GM23338 (cell line): Measurements from ENCODE around the gene ABCG2. TPM values are rescaled to one million over a fixed set of nuclear protein-coding genes. Genes with fewer than 3 reads are reported as not detected.
A peak's percentile ranks its signal among the peaks of the same experiment; 100 is the strongest.

Source experiments
- ATAC-seq: fragments of 200-7000 bp; cut with Tn5 transposase; 3 replicates; pipeline ENCODE4 v1.9.1; 2020
- DNase-seq: peaks from one replicate; pipeline ENCODE4 v3.0.0-alpha.2; 2015; ENCODE audit warnings: low spot score
- H2AFZ ChIP-seq: fragments of 200-600 bp; sonication (generic); 2 replicates; pipeline ENCODE4 v1.8.0; 2016; ENCODE audit warnings: antibody characterized with exemption, mild to moderate bottlenecking, moderate library complexity
- H3F3A ChIP-seq: fragments of 200-600 bp; sonication (generic); replicated peaks from 2 replicates; pipeline ENCODE4 v1.8.0; 2017; ENCODE audit warnings: antibody characterized with exemption, mixed run types, low read depth
- H3K27ac ChIP-seq: fragments of 200-600 bp; sonication (generic); 2 replicates; pipeline ENCODE4 v1.6.1; 2016; ENCODE audit warnings: low read depth
- H3K27me3 ChIP-seq: fragments of 200-600 bp; sonication (generic); 2 replicates; pipeline ENCODE4 v1.8.0; 2016; ENCODE audit warnings: mild to moderate bottlenecking, mixed run types, moderate library complexity; ENCODE audit not compliant: insufficient read depth
- H3K36me3 ChIP-seq: fragments of 200-600 bp; sonication (generic); 2 replicates; pipeline ENCODE4 v1.8.0; 2016; ENCODE audit warnings: mild to moderate bottlenecking; ENCODE audit not compliant: insufficient read depth
- H3K4me1 ChIP-seq: fragments of 200-600 bp; sonication (generic); 2 replicates; pipeline ENCODE4 v1.8.0; 2016; ENCODE audit warnings: mild to moderate bottlenecking, moderate library complexity; ENCODE audit not compliant: insufficient read depth
- H3K4me2 ChIP-seq: fragments of 200-600 bp; sonication (generic); 2 replicates; pipeline ENCODE4 v1.7.1; 2017; ENCODE audit warnings: mixed run types
- H3K4me3 ChIP-seq: fragments of 200-600 bp; sonication (generic); 2 replicates; pipeline ENCODE4 v1.6.1; 2016; ENCODE audit warnings: mixed run types
- H3K79me2 ChIP-seq: fragments of 200-600 bp; sonication (generic); replicated peaks from 2 replicates; pipeline ENCODE4 v1.8.0; 2017; ENCODE audit warnings: mild to moderate bottlenecking; ENCODE audit not compliant: insufficient read depth
- H3K9me2 ChIP-seq: fragments of 200-600 bp; sonication (generic); 2 replicates; pipeline ENCODE4 v1.8.0; 2017; ENCODE audit not compliant: insufficient read depth
- H4K20me1 ChIP-seq: fragments of 200-600 bp; sonication (generic); replicated peaks from 2 replicates; pipeline ENCODE4 v1.8.0; 2017; ENCODE audit warnings: mild to moderate bottlenecking; ENCODE audit not compliant: insufficient read depth
- H3K27ac Mint-ChIP-seq: 2 replicates; pipeline ENCODE4 v1.8.0; 2020; ENCODE audit warnings: inconsistent platforms, mild to moderate bottlenecking, moderate library complexity, mixed read lengths
- H3K27me3 Mint-ChIP-seq: 3 replicates; pipeline ENCODE4 v1.8.0; 2022; ENCODE audit warnings: low read depth, mild to moderate bottlenecking, moderate library complexity, mixed read lengths, inconsistent platforms; ENCODE audit not compliant: insufficient read depth, poor library complexity
- H3K36me3 Mint-ChIP-seq: 3 replicates; pipeline ENCODE4 v1.8.0; 2021; ENCODE audit warnings: low read depth, mild to moderate bottlenecking, inconsistent platforms, moderate library complexity, mixed read lengths
- H3K4me1 Mint-ChIP-seq: 3 replicates; pipeline ENCODE4 v1.8.0; 2020; ENCODE audit warnings: mild to moderate bottlenecking, inconsistent platforms, mixed read lengths
- H3K4me3 Mint-ChIP-seq: 3 replicates; pipeline ENCODE4 v1.8.0; 2021; ENCODE audit warnings: moderate library complexity, mild to moderate bottlenecking, inconsistent platforms, mixed read lengths
- H3K9me3 Mint-ChIP-seq: 3 replicates; pipeline ENCODE4 v1.8.0; 2020; ENCODE audit warnings: moderate library complexity, mild to moderate bottlenecking, inconsistent platforms, mixed read lengths
- CTCF ChIP-seq, 2 experiments: fragments of 200-600 bp in 1 of 2; sonication (generic) in 1 of 2; conservative IDR thresholded peaks; 2 replicates each; pipeline versions ENCODE4 v1.5.1 to v1.6.1; 2016 to 2017; ENCODE audit warnings: antibody characterized with exemption in 2 of 2, low read depth in 2 of 2, mild to moderate bottlenecking in 2 of 2, moderate library complexity in 1 of 2
- EZH2 ChIP-seq: fragments of 200-600 bp; sonication (generic); IDR thresholded peaks from one replicate; pipeline ENCODE4 v1.8.0; 2017; ENCODE audit warnings: antibody characterized with exemption, mild to moderate bottlenecking, low read depth; ENCODE audit not compliant: unreplicated experiment
- EZH2phosphoT487 ChIP-seq: fragments of 200-600 bp; sonication (generic); IDR thresholded peaks from one replicate; pipeline ENCODE4 v1.8.1; 2018; ENCODE audit warnings: antibody characterized with exemption; ENCODE audit not compliant: unreplicated experiment
- JUNB ChIP-seq: IDR thresholded peaks from one replicate; pipeline ENCODE4 v1.6.1; 2016; ENCODE audit warnings: antibody characterized with exemption; ENCODE audit not compliant: unreplicated experiment
- NANOG ChIP-seq: IDR thresholded peaks from 2 replicates; pipeline ENCODE4 v1.6.1; 2016; ENCODE audit warnings: antibody characterized with exemption, borderline replicate concordance
- STAT1 ChIP-seq: IDR thresholded peaks from one replicate; pipeline ENCODE4 v1.6.1; 2016; ENCODE audit warnings: antibody characterized with exemption; ENCODE audit not compliant: unreplicated experiment
- ZNF114 ChIP-seq: fragments of 250-450 bp; sonication (Bioruptor Pico); IDR thresholded peaks from 2 replicates; pipeline ENCODE4 v1.5.0; 2020; ENCODE audit warnings: mild to moderate bottlenecking, moderate library complexity
- ZNF331 ChIP-seq: fragments of 250-450 bp; sonication (Bioruptor Pico); IDR thresholded peaks from 2 replicates; pipeline ENCODE4 v1.5.0; 2020; ENCODE audit warnings: low read depth, mild to moderate bottlenecking, moderate library complexity
- polyA plus RNA-seq: library from polyadenylated mRNA; unstranded; fragments of >200 nt; fragmentation: Nextera tagmentation; extraction: Ambion mirVana; gene quantifications from 2 replicates; pipeline ENCODE4 v1.2.1, GENCODE V29; 2016
- total RNA-seq: library from RNA; depleted of rRNA; stranded (reverse); fragments of >200 nt; shearing (Covaris generic); gene quantifications from 2 replicates; pipeline ENCODE4 v1.2.3, GENCODE V29; 2014
- TF ChIP-seq, protein P1 (sequence below): IDR thresholded peaks from 2 replicates; pipeline ENCODE4 v1.6.1; 2016; ENCODE audit warnings: antibody characterized with exemption

ABCG2 gene
- total and polyA plus RNA-seq, 2 experiments from 2014 or later: 1.5 to 10.6 TPM

GRCh38 chr4:88054901-88055300 lies 103.5 kb downstream of the ABCG2 start:
- Histone ChIP-seq H3K9me2 (no peaks in the 10 kb centered on the region), H3F3A (no peaks in the 10 kb centered on the region), H2AFZ (no peak overlapping the region), H3K4me2 (no peak overlapping the region), H3K36me3 (peaks cover 49% of the 10 kb centered on the region), H3K27me3 (no peaks in the 10 kb centered on the region), H3K4me1 (no peaks in the 10 kb centered on the region), H3K4me3 (no peak overlapping the region), H3K79me2 (no peaks in the 10 kb centered on the region), H3K27ac (no peak overlapping the region), H4K20me1 (peaks cover 6% of the 10 kb centered on the region; the same call in 1 of the 2 replicates)
- Mint-ChIP-seq H3K4me3 (no peak overlapping the region), H3K4me1 (no peaks in the 10 kb centered on the region), H3K27ac (no peak overlapping the region), H3K9me3 (no peaks in the 10 kb centered on the region), H3K36me3 (peaks cover 49% of the 10 kb centered on the region), H3K27me3 (peaks cover 2% of the 10 kb centered on the region)
- ATAC-seq: peak; percentile 99
- peak; percentile 70 for DNase-seq
- TF ChIP-seq NANOG: no peak
- TF ChIP-seq CTCF (conservative IDR thresholded peaks at IDR 0.05; ENCODE audit: low read depth in 2 of 2): peak; percentile 58 to 82

DNA sequence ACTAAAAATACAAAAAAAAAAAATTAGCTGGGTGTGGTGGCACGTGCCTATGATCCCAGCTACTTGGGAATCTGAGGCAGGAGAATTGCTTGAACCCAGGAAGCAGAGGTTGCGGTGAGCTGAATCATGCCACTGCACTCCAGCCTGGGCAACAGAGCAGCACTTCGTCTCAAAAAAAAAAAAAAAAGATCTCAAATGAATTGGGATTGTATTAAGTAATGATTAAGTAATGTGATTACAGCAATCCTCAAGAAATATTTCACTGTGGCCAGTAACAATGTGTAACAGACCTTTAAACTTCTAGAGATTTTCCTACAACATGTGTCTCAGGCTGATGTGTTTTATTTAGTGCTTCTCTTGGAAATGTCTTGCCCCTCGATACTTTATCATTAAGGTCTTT lies 104.2 kb downstream of the ABCG2 start:
- Histone ChIP-seq H3K27ac (peak overlapping the region; percentile 65; the same call in 1 of the 2 replicates), H3K79me2 (no peaks in the 10 kb centered on the region), H3K27me3 (no peaks in the 10 kb centered on the region), H3F3A (no peaks in the 10 kb centered on the region), H2AFZ (no peak overlapping the region), H3K4me1 (no peaks in the 10 kb centered on the region), H3K9me2 (no peaks in the 10 kb centered on the region), H3K36me3 (peaks cover 48% of the 10 kb centered on the region), H3K4me3 (no peak overlapping the region), H3K4me2 (no peak overlapping the region), H4K20me1 (peaks cover 6% of the 10 kb centered on the region; the same call in 1 of the 2 replicates)
- Mint-ChIP-seq H3K27me3 (peaks cover 2% of the 10 kb centered on the region), H3K4me1 (no peaks in the 10 kb centered on the region), H3K9me3 (no peaks in the 10 kb centered on the region), H3K36me3 (peaks cover 45% of the 10 kb centered on the region), H3K4me3 (no peak overlapping the region), H3K27ac (no peak overlapping the region; the same call in 1 of the 2 replicates)
- DNase-seq: no peak
- ATAC-seq: no peak
- TF ChIP-seq EZH2 (no peak), ZNF331 (CRISPR knock-in tag) (no peak), STAT1 (no peak), JUNB (no peak), EZH2phosphoT487 (no peak), NANOG (no peak), ZNF114 (CRISPR knock-in tag) (no peak)
- TF ChIP-seq, protein P1, sequence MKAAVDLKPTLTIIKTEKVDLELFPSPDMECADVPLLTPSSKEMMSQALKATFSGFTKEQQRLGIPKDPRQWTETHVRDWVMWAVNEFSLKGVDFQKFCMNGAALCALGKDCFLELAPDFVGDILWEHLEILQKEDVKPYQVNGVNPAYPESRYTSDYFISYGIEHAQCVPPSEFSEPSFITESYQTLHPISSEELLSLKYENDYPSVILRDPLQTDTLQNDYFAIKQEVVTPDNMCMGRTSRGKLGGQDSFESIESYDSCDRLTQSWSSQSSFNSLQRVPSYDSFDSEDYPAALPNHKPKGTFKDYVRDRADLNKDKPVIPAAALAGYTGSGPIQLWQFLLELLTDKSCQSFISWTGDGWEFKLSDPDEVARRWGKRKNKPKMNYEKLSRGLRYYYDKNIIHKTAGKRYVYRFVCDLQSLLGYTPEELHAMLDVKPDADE: no peak
